ENCODE data around the gene MTREX. TPM values are rescaled to one million over a fixed set of nuclear protein-coding genes. Genes with fewer than 3 reads are reported as not detected.

Gene MTREX
- polyA plus RNA-seq, 2 of the 4 experiments (the other 2 are of a cell fraction), result 74.8 to 99.8 TPM

DNA sequence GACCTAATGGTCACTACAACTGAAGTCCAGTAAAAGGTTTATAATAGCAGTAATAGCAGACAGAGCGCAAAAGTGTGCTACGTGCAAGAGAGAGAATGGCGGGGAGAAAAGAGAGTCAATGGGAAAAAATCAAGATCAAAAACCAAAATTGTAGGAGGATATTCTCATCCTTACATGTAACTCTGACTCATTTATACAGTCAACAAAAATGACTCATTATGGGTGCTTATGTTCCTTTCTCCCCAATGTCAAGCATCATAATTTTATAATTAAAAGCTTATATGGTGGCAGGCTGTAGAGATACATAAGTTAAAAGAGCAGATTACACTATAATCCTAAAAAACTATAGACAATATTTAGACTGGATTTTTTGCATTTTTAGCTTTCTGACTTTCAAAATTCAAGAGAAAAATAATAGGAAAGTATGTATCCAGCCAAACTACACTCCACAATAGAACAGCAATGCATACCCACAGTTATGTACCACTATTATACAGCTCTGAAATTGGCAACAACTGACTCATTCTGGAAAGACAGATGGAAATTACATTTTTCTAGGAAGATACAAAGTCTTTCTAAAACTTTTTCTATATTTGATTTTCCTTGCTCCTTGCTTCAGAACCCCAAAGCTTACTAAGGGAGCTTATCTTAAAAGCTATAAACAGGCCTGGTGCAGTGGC lies 148.6 kb downstream of the MTREX start:
- Histone ChIP-seq H3K4me3 (no peak overlapping the region), H3K27ac (no peak overlapping the region), H3K4me1 (peaks cover 13% of the 10 kb centered on the region), H3K4me2 (peak overlapping the region; percentile 5; the same call in 1 of the 3 replicates), H3K9me3 (no peaks in the 10 kb centered on the region)
- TF ChIP-seq JUNB (IDR thresholded peaks at IDR 0.05) (peak; percentile 41; the same call in 1 of the 2 replicates), EHF (CRISPR knock-in tag; IDR thresholded peaks at IDR 0.05) (no peak), POLR2AphosphoS2 (conservative IDR thresholded peaks at IDR 0.05; ENCODE audit: low read length) (no peak), FOSL2 (IDR thresholded peaks at IDR 0.05) (peak; percentile 61), FOSL2 (CRISPR knock-in tag; IDR thresholded peaks at IDR 0.05) (peak; percentile 78)
- TF ChIP-seq, protein P1, sequence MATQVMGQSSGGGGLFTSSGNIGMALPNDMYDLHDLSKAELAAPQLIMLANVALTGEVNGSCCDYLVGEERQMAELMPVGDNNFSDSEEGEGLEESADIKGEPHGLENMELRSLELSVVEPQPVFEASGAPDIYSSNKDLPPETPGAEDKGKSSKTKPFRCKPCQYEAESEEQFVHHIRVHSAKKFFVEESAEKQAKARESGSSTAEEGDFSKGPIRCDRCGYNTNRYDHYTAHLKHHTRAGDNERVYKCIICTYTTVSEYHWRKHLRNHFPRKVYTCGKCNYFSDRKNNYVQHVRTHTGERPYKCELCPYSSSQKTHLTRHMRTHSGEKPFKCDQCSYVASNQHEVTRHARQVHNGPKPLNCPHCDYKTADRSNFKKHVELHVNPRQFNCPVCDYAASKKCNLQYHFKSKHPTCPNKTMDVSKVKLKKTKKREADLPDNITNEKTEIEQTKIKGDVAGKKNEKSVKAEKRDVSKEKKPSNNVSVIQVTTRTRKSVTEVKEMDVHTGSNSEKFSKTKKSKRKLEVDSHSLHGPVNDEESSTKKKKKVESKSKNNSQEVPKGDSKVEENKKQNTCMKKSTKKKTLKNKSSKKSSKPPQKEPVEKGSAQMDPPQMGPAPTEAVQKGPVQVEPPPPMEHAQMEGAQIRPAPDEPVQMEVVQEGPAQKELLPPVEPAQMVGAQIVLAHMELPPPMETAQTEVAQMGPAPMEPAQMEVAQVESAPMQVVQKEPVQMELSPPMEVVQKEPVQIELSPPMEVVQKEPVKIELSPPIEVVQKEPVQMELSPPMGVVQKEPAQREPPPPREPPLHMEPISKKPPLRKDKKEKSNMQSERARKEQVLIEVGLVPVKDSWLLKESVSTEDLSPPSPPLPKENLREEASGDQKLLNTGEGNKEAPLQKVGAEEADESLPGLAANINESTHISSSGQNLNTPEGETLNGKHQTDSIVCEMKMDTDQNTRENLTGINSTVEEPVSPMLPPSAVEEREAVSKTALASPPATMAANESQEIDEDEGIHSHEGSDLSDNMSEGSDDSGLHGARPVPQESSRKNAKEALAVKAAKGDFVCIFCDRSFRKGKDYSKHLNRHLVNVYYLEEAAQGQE (IDR thresholded peaks at IDR 0.05), result no peak
- ChIA-PET POLR2A (no interaction called here), CTCF (interaction anchor here (0.7 to 1.3 kb wide), 3 partner anchors 8 to 14 kb away, joined by 3 to 4 read pairs (median 3); no protein-coding TSS in a partner anchor)
- ATAC-seq (0 out of 6 replicates have a peak, but pooled peaks of 1 of the 2 experiments have one; percentile 22), DNase-seq (ENCODE audit: low read depth in 1 of 2, low spot score in 1 of 2) (peak in 1 of 2 experiments; percentile 30), FAIRE-seq (no peak)
- whole genome bisulfite sequencing (ENCODE audit: missing lambda C conversion rate), result 87% methylated on average over 3 of the region's 3 CpGs

DNA sequence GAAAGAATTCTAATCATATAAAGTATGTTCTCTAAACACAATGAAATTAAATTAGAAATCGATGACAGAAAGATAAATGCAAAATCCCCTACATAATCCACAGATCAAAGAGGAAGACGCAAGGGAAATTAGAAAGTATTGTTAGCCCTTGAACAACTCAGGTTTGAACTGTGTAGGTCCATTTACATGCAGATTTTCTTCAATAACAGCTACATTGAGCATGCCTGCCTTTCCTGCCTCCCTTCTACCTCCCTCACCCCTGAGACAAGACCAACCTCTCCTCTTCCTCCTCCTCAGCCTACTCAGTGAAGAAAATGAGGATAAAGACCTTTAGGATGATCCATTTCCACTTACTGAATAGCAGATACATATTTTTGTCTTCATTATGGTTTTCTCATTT lies 151.8 kb downstream of the MTREX start:
- Histone ChIP-seq H3K4me1 (peaks cover 13% of the 10 kb centered on the region), H3K4me2 (no peak overlapping the region), H3K9me3 (no peaks in the 10 kb centered on the region), H3K27ac (no peak overlapping the region), H3K4me3 (no peak overlapping the region)
- ChIA-PET POLR2A (no interaction called here), CTCF (no interaction called here)
- WGBS (ENCODE audit: missing lambda C conversion rate), result 93% methylated on average over 2 of the region's 2 CpGs
- no peak for TF ChIP-seq CEBPB (IDR thresholded peaks at IDR 0.05)
- TF ChIP-seq ZFP36 (IDR thresholded peaks at IDR 0.05; ENCODE audit: borderline replicate concordance, partially characterized antibody), result no peak
- no peak for TF ChIP-seq HDAC2 (IDR thresholded peaks at IDR 0.05)
- TF ChIP-seq, protein P1 (IDR thresholded peaks at IDR 0.05), result no peak
- ATAC-seq (no peak), DNase-seq (ENCODE audit: low read depth in 1 of 2, low spot score in 1 of 2) (no peak), FAIRE-seq (no peak)

DNA sequence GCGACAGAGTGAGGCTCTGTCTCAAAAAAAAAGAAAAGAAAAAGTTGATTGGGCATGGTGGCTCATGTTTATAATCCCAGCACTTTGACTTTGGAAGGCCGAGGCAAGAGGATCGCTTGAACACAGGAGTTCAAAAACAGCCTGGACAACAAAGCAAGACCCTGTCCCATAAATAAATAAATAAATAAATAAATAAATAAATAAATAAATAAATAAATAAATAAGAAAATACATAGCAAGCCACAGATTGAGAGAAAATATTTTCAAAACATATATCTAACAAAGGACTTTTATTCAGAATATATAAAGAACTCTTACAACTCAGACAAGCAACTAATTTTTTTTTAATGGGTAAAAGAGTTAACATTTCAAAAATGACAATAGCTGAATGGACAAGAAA lies 155.8 kb downstream of the MTREX start:
- ChIA-PET POLR2A (no interaction called here), CTCF (no interaction called here)
- DNase-seq (ENCODE audit: low read depth in 1 of 2, low spot score in 1 of 2) (no peak), ATAC-seq (no peak), FAIRE-seq (no peak)
- H3K4me3 ChIP-seq, result no peak overlapping the region
- no peak overlapping the region for H3K4me2 ChIP-seq
- no peaks in the 10 kb centered on the region for H3K9me3 ChIP-seq
- 0 out of 3 replicates have a peak, but pooled peaks cover 2% of the 10 kb centered on the region for H3K4me1 ChIP-seq
- no peak overlapping the region for H3K27ac ChIP-seq
- peak; percentile 90 for TF ChIP-seq ZC3H11A (IDR thresholded peaks at IDR 0.05)
- TF ChIP-seq NR3C1 (IDR thresholded peaks at IDR 0.05), result no peak
- 90% methylated on average over 3 of the region's 3 CpGs for WGBS (ENCODE audit: missing lambda C conversion rate)
